Immature natural killer cell (primary cell): Measurements from ENCODE around the gene CLDN9. TPM values are rescaled to one million over a fixed set of nuclear protein-coding genes. Genes with fewer than 3 reads are reported as not detected.
"Not testable (repeated sequence)": the region's sequence is repeated elsewhere in the genome, so short reads cannot be mapped to it uniquely, and the experiment has no call there.

ENCODE experiments used
- DNase-seq, 3 donors: peaks; one replicate each; pipeline ENCODE4 v3.0.0; 2022; ENCODE audit warnings: mixed read lengths in 1 of 3
- H3K27ac Mint-ChIP-seq, 6 donors: one replicate each; pipeline ENCODE4 v1.8.0; 2020; ENCODE audit warnings: mixed read lengths in 6 of 6, mild to moderate bottlenecking in 5 of 6, inconsistent platforms in 4 of 6, moderate library complexity in 3 of 6
- H3K27me3 Mint-ChIP-seq, 3 donors: one replicate each; pipeline ENCODE4 v1.8.0; 2020 to 2021; ENCODE audit warnings: low read depth in 3 of 3, mild to moderate bottlenecking in 3 of 3, mixed read lengths in 3 of 3, moderate library complexity in 3 of 3, inconsistent platforms in 1 of 3
- H3K36me3 Mint-ChIP-seq, 3 donors: one replicate each; pipeline ENCODE4 v1.8.0; 2020; ENCODE audit warnings: mixed read lengths in 3 of 3, inconsistent platforms in 2 of 3, mild to moderate bottlenecking in 2 of 3
- H3K4me1 Mint-ChIP-seq, 2 donors: one replicate each; pipeline ENCODE4 v1.8.0; 2020; ENCODE audit warnings: inconsistent platforms in 2 of 2, mild to moderate bottlenecking in 2 of 2, mixed read lengths in 2 of 2, moderate library complexity in 1 of 2
- H3K4me3 Mint-ChIP-seq, 5 donors: one replicate each; pipeline ENCODE4 v1.8.0; 2020; ENCODE audit warnings: mild to moderate bottlenecking in 5 of 5, mixed read lengths in 5 of 5, inconsistent platforms in 3 of 5, moderate library complexity in 3 of 5
- H3K9me3 Mint-ChIP-seq, 6 donors: one replicate each; pipeline ENCODE4 v1.8.0; 2020; ENCODE audit warnings: mild to moderate bottlenecking in 6 of 6, mixed read lengths in 6 of 6, inconsistent platforms in 4 of 6, moderate library complexity in 3 of 6
- polyA plus RNA-seq, 3 donors: library from polyadenylated mRNA; unstranded; fragments of 300-500 nt; fragmentation: Illumina TruSeq; gene quantifications; one replicate each; pipeline ENCODE4 v1.2.3, GENCODE V29; 2021

The CLDN9 gene
- polyA plus RNA-seq, 3 donors from 2014 or later, result not detected

DNA sequence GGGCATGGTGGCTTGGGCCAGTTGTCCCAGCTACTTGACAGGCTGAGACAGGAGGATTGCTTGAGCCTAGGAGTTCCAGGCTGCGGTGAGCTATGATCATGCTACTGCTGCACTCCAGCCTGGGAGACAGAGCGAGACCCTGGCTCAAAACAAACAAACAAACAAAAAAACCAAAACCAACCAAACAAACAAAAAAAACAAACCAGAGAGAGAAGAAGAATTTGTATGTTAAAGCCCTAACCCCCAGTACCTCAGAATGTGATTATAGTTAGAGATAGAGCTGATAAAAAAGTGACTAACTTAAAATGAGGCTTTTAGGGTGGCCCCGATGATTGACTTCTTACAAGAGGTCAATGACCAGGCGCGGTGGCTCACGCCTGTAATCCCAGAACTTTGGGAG, 32.0 kb downstream of the CLDN9 start:
- H3K9me3 Mint-ChIP-seq, result no peaks in the 10 kb centered on the region
- peaks cover 25 to 30% (median 29%) of the 10 kb centered on the region in 3 donors for H3K27me3 Mint-ChIP-seq

DNA sequence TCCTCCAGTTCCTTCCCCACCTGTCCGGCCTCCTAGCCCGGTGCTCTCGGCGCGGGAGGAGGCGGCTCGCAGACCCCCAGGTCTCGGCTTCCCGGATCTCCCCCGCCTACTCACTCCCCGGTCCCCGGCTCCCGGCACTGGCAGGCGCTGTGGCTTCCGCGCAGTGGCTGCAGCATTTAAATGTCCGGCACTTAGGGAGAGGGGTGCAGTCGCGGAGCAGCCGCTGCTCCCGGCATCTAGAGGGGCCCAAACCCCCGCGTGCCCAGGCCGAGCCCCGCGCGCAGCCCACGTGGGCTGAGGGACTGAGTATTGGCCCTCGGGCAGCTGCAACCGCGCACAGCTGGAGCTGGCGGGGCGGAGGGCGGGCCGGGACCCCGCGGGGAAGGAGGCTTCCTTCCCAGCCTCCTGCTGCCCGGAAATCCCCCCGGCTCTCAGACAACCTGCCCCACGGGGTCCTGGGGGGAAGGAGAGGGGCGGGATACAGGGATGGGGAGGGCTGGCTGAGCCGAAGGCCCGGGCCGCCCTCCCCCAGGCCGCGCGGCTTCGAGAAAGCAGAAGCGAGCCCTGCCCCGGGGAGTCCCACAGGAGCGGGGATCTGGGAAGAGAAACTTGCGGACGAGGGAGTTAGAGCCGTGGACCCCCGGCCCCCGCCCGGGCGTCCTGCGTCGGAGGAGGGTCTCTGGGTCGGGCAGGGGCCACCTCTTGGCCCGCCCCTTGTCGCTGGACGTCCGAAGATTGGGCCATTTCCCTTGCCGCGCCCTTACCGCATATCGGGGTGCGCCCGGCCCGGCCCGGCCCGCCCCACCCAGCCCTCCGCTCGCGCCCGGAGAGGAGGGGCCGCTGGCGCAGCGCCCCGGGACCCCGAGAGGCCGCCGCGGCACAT, 33.3 kb downstream of the CLDN9 start, which contains the start of gene MMP25:
Gene MMP25, plus strand, starts transcription at position 804 of the 883 bp plus-strand sequence. CDS start 357 bp downstream, outside the sequence.
- no peak within 1 kb of the TSS for H3K27ac Mint-ChIP-seq
- peaks cover 26 to 30% of the 10 kb centered on the region in 2 donors for H3K4me1 Mint-ChIP-seq
- no peaks in the 10 kb centered on the region for H3K9me3 Mint-ChIP-seq
- DNase-seq, result no peak
- H3K36me3 Mint-ChIP-seq, result no peaks in the 10 kb centered on the region
- H3K27me3 Mint-ChIP-seq, result peaks cover 22 to 32% (median 29%) of the 10 kb centered on the region in 3 donors
- peak within 1 kb of the TSS; percentile 62 to 80 (median 76) for H3K4me3 Mint-ChIP-seq

More for the DNA sequence above, 32.0 kb downstream of the CLDN9 start:
- H3K4me1 Mint-ChIP-seq, result peaks cover 19 to 23% of the 10 kb centered on the region in 2 donors
- H3K27ac Mint-ChIP-seq, result no peak overlapping the region
- H3K4me3 Mint-ChIP-seq, result peak overlapping the region; percentile 62 to 80 (median 76)
- no peak for DNase-seq
- H3K36me3 Mint-ChIP-seq, result no peaks in the 10 kb centered on the region

GRCh38 chr16:3046641-3047386, 34.1 kb downstream of the CLDN9 start:
- Mint-ChIP-seq H3K4me3 (peak overlapping the region in 4 of 5 donors; percentile 18 to 54 (median 41)), H3K9me3 (no peaks in the 10 kb centered on the region), H3K36me3 (no peaks in the 10 kb centered on the region)

GRCh38 chr16:3047387-3047720, 34.6 kb downstream of the CLDN9 start:
- Mint-ChIP-seq H3K27me3 (peaks cover 22 to 29% (median 27%) of the 10 kb centered on the region in 3 donors), H3K36me3 (peaks cover 0 to 4% (median 0%) of the 10 kb centered on the region in 3 donors), H3K4me1 (peaks cover 37 to 39% of the 10 kb centered on the region in 2 donors), H3K4me3 (peak overlapping the region in 3 of 5 donors; percentile 20 to 63 (median 55)), H3K27ac (no peak overlapping the region), H3K9me3 (no peaks in the 10 kb centered on the region)
- DNase-seq, result no peak

More at GRCh38 chr16:3046641-3047386, 34.1 kb downstream of the CLDN9 start:
- DNase-seq, result no peak
- H3K27ac Mint-ChIP-seq, result no peak overlapping the region
- H3K27me3 Mint-ChIP-seq, result peaks cover 22 to 29% (median 29%) of the 10 kb centered on the region in 3 donors
- peaks cover 32 to 35% of the 10 kb centered on the region in 2 donors for H3K4me1 Mint-ChIP-seq

GRCh38 chr16:3049921-3050481, 37.3 kb downstream of the CLDN9 start:
- peaks cover 49% of the 10 kb centered on the region in 2 donors for H3K4me1 Mint-ChIP-seq
- no peak overlapping the region for H3K27ac Mint-ChIP-seq
- H3K4me3 Mint-ChIP-seq, result no peak overlapping the region
- DNase-seq, result no peak
- H3K9me3 Mint-ChIP-seq, result no peaks in the 10 kb centered on the region
- peaks cover 4 to 12% (median 6%) of the 10 kb centered on the region in 3 donors for H3K36me3 Mint-ChIP-seq
- peaks cover 11 to 16% (median 14%) of the 10 kb centered on the region in 3 donors for H3K27me3 Mint-ChIP-seq

GRCh38 chr16:3050487-3050886, 37.8 kb downstream of the CLDN9 start:
- Mint-ChIP-seq H3K36me3 (peaks cover 6 to 17% (median 7%) of the 10 kb centered on the region in 3 donors), H3K27me3 (peaks cover 7 to 12% (median 9%) of the 10 kb centered on the region in 3 donors), H3K27ac (no peak overlapping the region), H3K4me1 (peaks cover 49% of the 10 kb centered on the region in 2 donors), H3K4me3 (no peak overlapping the region), H3K9me3 (no peaks in the 10 kb centered on the region)
- DNase-seq, result no peak

- Mint-ChIP-seq H3K36me3 (peaks cover 6 to 19% (median 7%) of the 10 kb centered on the region in 3 donors), H3K4me1 (peaks cover 54% of the 10 kb centered on the region in 2 donors), H3K4me3 (no peak overlapping the region), H3K9me3 (no peaks in the 10 kb centered on the region), H3K27me3 (peaks cover 6 to 12% (median 8%) of the 10 kb centered on the region in 3 donors), H3K27ac (peak overlapping the region in 3 of 6 donors; percentile 6 to 66 (median 27))
- no peak for DNase-seq
These were observed 38.3 kb downstream of the CLDN9 start for GRCh38 chr16:3051009-3051408.

DNA sequence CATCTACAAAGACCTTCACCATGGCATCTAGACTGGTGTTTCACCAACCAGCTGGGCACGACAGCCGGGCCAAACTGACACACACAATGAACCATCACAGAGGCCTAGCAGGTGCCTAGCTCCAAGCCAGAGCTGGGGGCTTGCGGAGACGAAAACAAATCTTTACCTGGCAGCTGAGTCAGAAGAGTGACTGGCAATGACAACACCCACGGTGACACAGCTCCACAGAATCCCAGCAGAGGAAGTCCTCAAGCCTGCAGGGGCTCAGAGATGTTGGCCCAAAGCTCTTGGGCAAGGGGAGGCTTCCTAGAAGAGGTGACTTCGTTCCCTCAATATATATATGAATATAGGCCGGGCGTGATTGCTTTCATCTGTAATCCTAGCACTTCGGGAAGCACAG, 38.8 kb downstream of the CLDN9 start:
- Mint-ChIP-seq H3K4me3 (no peak overlapping the region), H3K36me3 (peaks cover 6 to 19% (median 7%) of the 10 kb centered on the region in 3 donors), H3K9me3 (no peaks in the 10 kb centered on the region), H3K27me3 (peaks cover 6 to 12% (median 8%) of the 10 kb centered on the region in 3 donors), H3K27ac (peak overlapping the region in 2 of 6 donors; percentile 5 to 66), H3K4me1 (peaks cover 54 to 57% of the 10 kb centered on the region in 2 donors)
- no peak for DNase-seq

- peak overlapping the region in 4 of 6 donors; percentile 33 to 77 (median 54) for H3K27ac Mint-ChIP-seq
These were observed 40.0 kb downstream of the CLDN9 start for GRCh38 chr16:3052571-3053329.

DNA sequence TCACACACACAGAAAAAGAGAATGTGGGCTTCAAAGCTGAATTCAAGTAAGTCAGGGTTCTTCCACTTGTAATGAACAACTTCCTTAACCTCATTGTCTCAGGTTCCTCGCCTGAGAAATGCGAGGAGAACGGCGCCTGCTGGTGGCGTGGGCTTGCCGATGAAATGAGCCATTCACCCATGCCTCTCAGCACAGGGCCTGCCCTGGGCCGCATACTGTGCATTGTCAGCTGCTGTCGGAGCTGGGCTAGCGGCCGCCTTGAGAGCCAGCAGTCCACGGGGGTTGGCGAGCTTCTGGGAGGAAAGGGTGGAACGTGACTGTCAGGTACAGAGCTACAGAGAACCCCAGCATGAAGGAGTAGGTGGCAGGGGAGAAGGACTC, 40.6 kb downstream of the CLDN9 start:
- H3K4me1 Mint-ChIP-seq, result peaks cover 59 to 66% of the 10 kb centered on the region in 2 donors
- H3K9me3 Mint-ChIP-seq, H3K27me3 Mint-ChIP-seq, H3K4me3 Mint-ChIP-seq, DNase-seq: not testable (repeated sequence)
- peaks cover 6 to 22% (median 7%) of the 10 kb centered on the region in 3 donors for H3K36me3 Mint-ChIP-seq
- peak overlapping the region in 1 of 6 donors; percentile 66 for H3K27ac Mint-ChIP-seq

More at GRCh38 chr16:3052571-3053329, 40.0 kb downstream of the CLDN9 start:
- not testable (repeated sequence) for H3K9me3 Mint-ChIP-seq, DNase-seq, H3K4me3 Mint-ChIP-seq
- Mint-ChIP-seq H3K27me3 (peaks cover 5 to 13% (median 8%) of the 10 kb centered on the region in 3 donors), H3K4me1 (peaks cover 62 to 66% of the 10 kb centered on the region in 2 donors), H3K36me3 (peaks cover 6 to 22% (median 7%) of the 10 kb centered on the region in 3 donors)

DNA sequence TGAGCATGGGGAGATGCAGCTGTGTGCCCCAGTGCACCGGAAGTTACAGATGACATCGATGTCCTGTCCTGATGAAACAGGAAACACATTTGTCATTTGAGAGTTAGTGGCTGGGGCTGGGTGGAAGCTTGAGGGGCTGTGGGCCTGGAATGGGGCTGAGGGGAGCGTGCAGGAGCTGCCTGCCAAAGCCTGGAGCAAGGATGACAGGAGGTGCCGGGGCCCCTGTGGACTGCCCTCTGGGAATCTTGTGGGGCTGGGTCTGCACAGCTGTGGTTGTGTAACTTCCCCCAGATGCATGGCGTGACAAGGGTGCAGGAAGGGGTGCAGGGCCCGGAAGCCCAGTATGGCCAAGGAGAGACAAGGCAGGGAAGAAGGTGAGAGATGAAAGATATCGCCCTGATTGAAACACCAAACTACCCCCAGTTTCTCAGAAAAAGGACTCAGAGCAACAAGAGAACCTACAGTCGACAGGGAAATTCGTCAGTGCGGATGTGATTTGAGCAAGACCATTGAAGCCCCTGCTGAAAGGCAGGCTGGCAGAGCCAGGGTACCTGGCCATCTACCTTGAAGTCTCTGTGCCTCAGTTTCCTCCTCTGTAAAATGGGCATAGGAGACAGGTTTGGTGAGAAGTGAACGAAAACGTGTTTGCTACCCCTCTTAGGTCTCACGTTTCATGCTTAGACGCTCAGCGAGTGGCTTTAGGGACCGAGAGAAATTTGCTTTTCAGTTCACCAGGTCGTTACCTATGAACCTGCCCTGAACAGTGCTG, 42.4 kb downstream of the CLDN9 start:
- Mint-ChIP-seq H3K4me3 (peak overlapping the region; percentile 50 to 87 (median 64)), H3K27me3 (peaks cover 2 to 10% (median 3%) of the 10 kb centered on the region in 3 donors), H3K4me1 (peaks cover 63 to 70% of the 10 kb centered on the region in 2 donors), H3K36me3 (peaks cover 6 to 22% (median 7%) of the 10 kb centered on the region in 3 donors), H3K9me3 (no peaks in the 10 kb centered on the region), H3K27ac (peak overlapping the region; percentile 53 to 90 (median 83))
- no peak for DNase-seq

DNA sequence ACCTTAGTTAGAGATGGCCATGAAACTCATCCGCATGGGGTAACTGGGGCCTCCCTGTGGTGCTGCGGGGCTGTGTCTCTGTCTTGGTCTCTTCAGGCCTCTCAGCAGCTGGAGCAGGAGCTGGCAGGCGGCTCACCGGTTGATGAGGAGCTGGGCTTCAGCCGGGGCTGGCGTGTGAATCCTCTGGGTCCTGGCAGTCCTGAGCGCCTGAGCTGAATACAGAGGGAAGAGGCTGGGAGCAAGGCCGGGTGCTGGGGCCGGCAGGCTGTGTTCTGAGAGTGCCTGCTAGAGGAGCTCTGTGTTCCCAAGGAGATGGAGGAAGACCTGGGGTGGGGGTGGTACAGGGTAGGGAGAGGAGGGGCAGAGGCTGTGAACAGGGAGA, 43.0 kb downstream of the CLDN9 start:
- peak overlapping the region in 5 of 6 donors; percentile 53 to 90 (median 83) for H3K27ac Mint-ChIP-seq
- H3K4me1 Mint-ChIP-seq, result peaks cover 64 to 70% of the 10 kb centered on the region in 2 donors
- peak overlapping the region in 4 of 5 donors; percentile 64 to 87 (median 70) for H3K4me3 Mint-ChIP-seq
- H3K27me3 Mint-ChIP-seq, DNase-seq, H3K9me3 Mint-ChIP-seq: not testable (repeated sequence)
- H3K36me3 Mint-ChIP-seq, result peaks cover 6 to 22% (median 7%) of the 10 kb centered on the region in 3 donors
